GM12891 (cell line): ENCODE data around the gene TNFAIP2.

Experiments
- PAX5 ChIP-seq: IDR thresholded peaks from 2 replicates; pipeline ENCODE4 v1.6.1; 2011; ENCODE audit warnings: low read length, moderate library complexity, mild to moderate bottlenecking; ENCODE audit not compliant: insufficient read depth, severe bottlenecking
- POLR2A ChIP-seq: IDR thresholded peaks from 2 replicates; pipeline ENCODE4 v1.6.1; 2011; ENCODE audit warnings: low read depth, low read length, control low read depth
- POLR2AphosphoS5 ChIP-seq: IDR thresholded peaks from 2 replicates; pipeline ENCODE4 v1.6.1; 2011; ENCODE audit warnings: low read depth, low read length, control low read depth
- POU2F2 ChIP-seq: IDR thresholded peaks from 2 replicates; pipeline ENCODE4 v1.6.1; 2011; ENCODE audit warnings: low read depth, mild to moderate bottlenecking, control low read depth, low read length, moderate library complexity
- SPI1 ChIP-seq: IDR thresholded peaks from 2 replicates; pipeline ENCODE4 v1.6.1; 2011; ENCODE audit warnings: low read depth, low read length, control low read depth
- TAF1 ChIP-seq: IDR thresholded peaks from 2 replicates; pipeline ENCODE4 v1.6.1; 2011; ENCODE audit warnings: low read depth, low read length, control low read depth

DNA sequence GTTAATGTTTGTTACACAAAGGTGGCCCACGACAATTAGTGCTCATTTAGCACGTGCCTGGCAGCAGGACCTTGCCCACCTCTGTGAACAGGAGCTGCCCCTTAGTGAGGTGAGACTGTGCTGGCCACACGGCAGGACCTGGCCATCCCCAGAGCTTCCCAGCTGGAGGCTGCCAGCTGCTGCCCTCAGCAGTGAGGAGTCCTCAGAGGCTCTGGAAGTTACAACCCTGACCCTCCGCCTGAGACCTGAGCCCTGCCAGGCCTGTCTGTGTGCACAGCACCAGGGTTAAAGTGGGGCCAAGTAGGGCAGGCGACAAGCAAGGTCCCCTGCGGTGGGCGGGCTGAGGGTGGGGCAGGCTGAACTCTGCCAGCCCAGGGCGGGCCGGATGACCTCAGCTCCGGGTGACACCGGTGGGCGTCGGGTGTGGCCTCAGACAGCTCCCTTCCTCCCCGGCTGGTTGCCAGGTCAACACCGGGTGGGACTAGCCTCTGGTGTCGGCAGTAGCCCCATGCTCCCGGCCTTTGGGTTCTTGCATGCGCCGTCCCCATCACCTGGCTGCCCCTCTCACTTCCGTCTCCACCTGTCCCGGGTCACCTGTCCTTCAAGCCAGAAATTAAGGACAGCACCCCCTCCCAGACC, 48.4 kb upstream of the TNFAIP2 start:
- TF ChIP-seq POLR2A (no peak), POLR2AphosphoS5 (no peak), PAX5 (no peak), TAF1 (no peak), SPI1 (no peak), POU2F2 (no peak)
